ENCODE results near the gene TMEM267. TPM values are rescaled to one million over a fixed set of nuclear protein-coding genes. Genes with fewer than 3 reads are reported as not detected.

Gene TMEM267
- total RNA-seq, 1 donor: 17.4 TPM

GRCh38 chr5:43432486-43433375 lies 50.9 kb downstream of the TMEM267 start:
- TF ChIP-seq, protein P1, sequence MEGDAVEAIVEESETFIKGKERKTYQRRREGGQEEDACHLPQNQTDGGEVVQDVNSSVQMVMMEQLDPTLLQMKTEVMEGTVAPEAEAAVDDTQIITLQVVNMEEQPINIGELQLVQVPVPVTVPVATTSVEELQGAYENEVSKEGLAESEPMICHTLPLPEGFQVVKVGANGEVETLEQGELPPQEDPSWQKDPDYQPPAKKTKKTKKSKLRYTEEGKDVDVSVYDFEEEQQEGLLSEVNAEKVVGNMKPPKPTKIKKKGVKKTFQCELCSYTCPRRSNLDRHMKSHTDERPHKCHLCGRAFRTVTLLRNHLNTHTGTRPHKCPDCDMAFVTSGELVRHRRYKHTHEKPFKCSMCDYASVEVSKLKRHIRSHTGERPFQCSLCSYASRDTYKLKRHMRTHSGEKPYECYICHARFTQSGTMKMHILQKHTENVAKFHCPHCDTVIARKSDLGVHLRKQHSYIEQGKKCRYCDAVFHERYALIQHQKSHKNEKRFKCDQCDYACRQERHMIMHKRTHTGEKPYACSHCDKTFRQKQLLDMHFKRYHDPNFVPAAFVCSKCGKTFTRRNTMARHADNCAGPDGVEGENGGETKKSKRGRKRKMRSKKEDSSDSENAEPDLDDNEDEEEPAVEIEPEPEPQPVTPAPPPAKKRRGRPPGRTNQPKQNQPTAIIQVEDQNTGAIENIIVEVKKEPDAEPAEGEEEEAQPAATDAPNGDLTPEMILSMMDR (IDR thresholded peaks at IDR 0.05; ENCODE audit: extremely low read depth, low read depth, low read length): no peak
- Histone ChIP-seq H4K20me1 (ENCODE audit: insufficient read depth, low read length) (no peaks in the 10 kb centered on the region), H3K27ac (ENCODE audit: low read depth, low read length) (no peak overlapping the region), H2AFZ (ENCODE audit: low read length) (no peak overlapping the region), H3K4me3 (ENCODE audit: insufficient read depth, low read length) (no peak overlapping the region), H3K9me3 (ENCODE audit: low read depth, low read length) (no peaks in the 10 kb centered on the region), H3K79me2 (ENCODE audit: insufficient read depth, low read length) (no peaks in the 10 kb centered on the region), H3K4me1 (ENCODE audit: insufficient read depth, low read length) (peaks cover 20% of the 10 kb centered on the region), H3K36me3 (ENCODE audit: insufficient read depth, low read length) (no peaks in the 10 kb centered on the region), H3K27me3 (ENCODE audit: insufficient read depth, low read length) (no peaks in the 10 kb centered on the region), H3K4me2 (ENCODE audit: insufficient read depth, low read length) (peak overlapping the region; percentile 15)
- DNase-seq (ENCODE audit: insufficient read length, low spot score, missing footprints): peak; percentile 48

- no peak overlapping the region for H3K4me2 ChIP-seq (ENCODE audit: insufficient read depth, low read length)
- H3K4me3 ChIP-seq (ENCODE audit: insufficient read depth, low read length): no peak overlapping the region
- H3K27me3 ChIP-seq (ENCODE audit: insufficient read depth, low read length): no peaks in the 10 kb centered on the region
- H3K27ac ChIP-seq (ENCODE audit: low read depth, low read length): no peak overlapping the region
- DNase-seq (ENCODE audit: insufficient read length, low spot score, missing footprints): no peak
- TF ChIP-seq, protein P1 (IDR thresholded peaks at IDR 0.05; ENCODE audit: extremely low read depth, low read depth, low read length): no peak
- H4K20me1 ChIP-seq (ENCODE audit: insufficient read depth, low read length): no peaks in the 10 kb centered on the region
- H3K36me3 ChIP-seq (ENCODE audit: insufficient read depth, low read length): no peaks in the 10 kb centered on the region
- H3K79me2 ChIP-seq (ENCODE audit: insufficient read depth, low read length): no peaks in the 10 kb centered on the region
- H2AFZ ChIP-seq (ENCODE audit: low read length): no peak overlapping the region
- no peaks in the 10 kb centered on the region for H3K9me3 ChIP-seq (ENCODE audit: low read depth, low read length)
- H3K4me1 ChIP-seq (ENCODE audit: insufficient read depth, low read length): peaks cover 35% of the 10 kb centered on the region
Observed at GRCh38 chr5:43429706-43430105, 54.0 kb downstream of the TMEM267 start.

DNA sequence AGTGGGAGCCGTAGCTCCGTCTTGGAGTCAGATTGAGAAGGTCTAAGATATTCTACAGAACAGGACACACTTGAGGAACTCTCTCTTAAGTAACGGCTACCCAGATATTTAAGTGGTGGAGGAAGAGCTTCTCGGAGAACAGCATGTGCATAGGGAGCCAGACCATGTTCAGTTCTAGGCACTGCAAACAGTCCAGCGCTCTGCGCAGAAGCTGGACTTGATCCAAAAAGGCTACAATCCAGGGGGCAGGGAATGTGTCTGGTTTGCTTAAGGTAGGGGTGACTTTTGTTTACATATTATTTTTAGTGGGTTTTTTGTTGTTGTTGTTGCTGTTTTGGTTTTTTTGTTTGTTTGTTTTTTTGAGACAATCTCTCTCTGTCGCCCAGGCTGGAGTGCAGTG lies 54.6 kb downstream of the TMEM267 start:
- Histone ChIP-seq H3K4me1 (ENCODE audit: insufficient read depth, low read length) (peaks cover 35% of the 10 kb centered on the region), H3K27ac (ENCODE audit: low read depth, low read length) (no peak overlapping the region), H4K20me1 (ENCODE audit: insufficient read depth, low read length) (no peaks in the 10 kb centered on the region), H3K79me2 (ENCODE audit: insufficient read depth, low read length) (no peaks in the 10 kb centered on the region), H2AFZ (ENCODE audit: low read length) (no peak overlapping the region), H3K9me3 (ENCODE audit: low read depth, low read length) (no peaks in the 10 kb centered on the region), H3K36me3 (ENCODE audit: insufficient read depth, low read length) (no peaks in the 10 kb centered on the region), H3K27me3 (ENCODE audit: insufficient read depth, low read length) (no peaks in the 10 kb centered on the region), H3K4me2 (ENCODE audit: insufficient read depth, low read length) (no peak overlapping the region), H3K4me3 (ENCODE audit: insufficient read depth, low read length) (no peak overlapping the region)
- TF ChIP-seq, protein P1 (IDR thresholded peaks at IDR 0.05; ENCODE audit: extremely low read depth, low read depth, low read length): no peak
- no peak for DNase-seq (ENCODE audit: insufficient read length, low spot score, missing footprints)

DNA sequence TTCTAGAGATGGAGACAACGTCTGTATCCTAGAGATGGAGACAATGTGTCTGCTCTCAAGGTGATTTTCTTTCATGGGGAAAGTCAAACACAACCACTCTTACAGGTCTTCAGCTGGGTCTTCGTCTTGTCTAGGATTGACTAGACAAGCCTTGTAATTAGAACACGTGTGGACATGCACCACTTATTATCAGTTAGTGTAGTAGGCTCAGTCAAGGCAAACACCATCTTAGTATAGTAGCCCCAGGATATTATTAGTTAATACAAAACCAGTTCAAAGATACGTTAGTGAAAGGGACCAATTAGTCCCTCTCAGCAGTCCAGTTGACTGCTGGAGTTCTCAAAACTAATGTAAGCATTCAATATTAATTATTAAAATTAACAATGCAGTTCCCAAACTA lies 56.4 kb downstream of the TMEM267 start:
- Histone ChIP-seq H3K4me1 (ENCODE audit: insufficient read depth, low read length) (peaks cover 26% of the 10 kb centered on the region), H3K4me2 (ENCODE audit: insufficient read depth, low read length) (peak overlapping the region; percentile 53), H3K9me3 (ENCODE audit: low read depth, low read length) (no peaks in the 10 kb centered on the region), H3K36me3 (ENCODE audit: insufficient read depth, low read length) (no peaks in the 10 kb centered on the region), H3K27ac (ENCODE audit: low read depth, low read length) (no peak overlapping the region), H3K27me3 (ENCODE audit: insufficient read depth, low read length) (no peaks in the 10 kb centered on the region), H3K4me3 (ENCODE audit: insufficient read depth, low read length) (no peak overlapping the region), H2AFZ (ENCODE audit: low read length) (no peak overlapping the region), H3K79me2 (ENCODE audit: insufficient read depth, low read length) (no peaks in the 10 kb centered on the region), H4K20me1 (ENCODE audit: insufficient read depth, low read length) (no peaks in the 10 kb centered on the region)
- TF ChIP-seq, protein P1 (IDR thresholded peaks at IDR 0.05; ENCODE audit: extremely low read depth, low read depth, low read length): no peak
- DNase-seq (ENCODE audit: insufficient read length, low spot score, missing footprints): no peak
